ENCODE results near the gene CLDN9. TPM values are rescaled to one million over a fixed set of nuclear protein-coding genes. Genes with fewer than 3 reads are reported as not detected.

The CLDN9 gene
- total and polyA plus RNA-seq, 2 experiments from 2014 or later = 3.5 to 8.9 TPM

GRCh38 chr16:3007059-3007956, 5.4 kb upstream of the CLDN9 start:
- no peaks in the 10 kb centered on the region for H3K79me2 ChIP-seq
- WGBS (ENCODE audit: low lambda C conversion rate, missing lambda C conversion rate) = 39% methylated on average over 13 of the region's 13 CpGs
- H3K4me2 ChIP-seq = peak overlapping the region; percentile 83
- H3K27me3 ChIP-seq = no peaks in the 10 kb centered on the region
- H3K9me3 ChIP-seq (ENCODE audit: low read depth) = no peaks in the 10 kb centered on the region
- H3K4me1 ChIP-seq (ENCODE audit: insufficient read depth) = peaks cover 54% of the 10 kb centered on the region
- no peaks in the 10 kb centered on the region for H3K9me2 ChIP-seq (replicated peaks; ENCODE audit: insufficient read depth)
- H4K20me1 ChIP-seq (ENCODE audit: insufficient read depth, poor library complexity, severe bottlenecking) = no peaks in the 10 kb centered on the region
- H3K27ac ChIP-seq = peak overlapping the region; percentile 97
- DNase-seq (ENCODE audit: low spot score) = peak; percentile 73
- H2AFZ ChIP-seq = no peak overlapping the region
- no peak for TF ChIP-seq EZH2 (IDR thresholded peaks at IDR 0.05; ENCODE audit: borderline replicate concordance)
- TF ChIP-seq CTCF (IDR thresholded peaks at IDR 0.05; ENCODE audit: poor library complexity) = no peak
- H3K4me3 ChIP-seq = no peak overlapping the region
- no peaks in the 10 kb centered on the region for H3K36me3 ChIP-seq (replicated peaks; ENCODE audit: insufficient read depth, low read depth)

- 27% methylated on average over 17 of the region's 17 CpGs for WGBS (ENCODE audit: low lambda C conversion rate, missing lambda C conversion rate)
- H3K4me3 ChIP-seq = no peak overlapping the region
- no peaks in the 10 kb centered on the region for H3K9me2 ChIP-seq (replicated peaks; ENCODE audit: insufficient read depth)
- H3K36me3 ChIP-seq (replicated peaks; ENCODE audit: insufficient read depth, low read depth) = no peaks in the 10 kb centered on the region
- peaks cover 2% of the 10 kb centered on the region for H3K27me3 ChIP-seq
- peaks cover 61% of the 10 kb centered on the region for H3K4me1 ChIP-seq (ENCODE audit: insufficient read depth)
- H3K27ac ChIP-seq = peak overlapping the region; percentile 97
- H3K79me2 ChIP-seq = no peaks in the 10 kb centered on the region
- DNase-seq (ENCODE audit: low spot score) = peak; percentile 76
- no peaks in the 10 kb centered on the region for H3K9me3 ChIP-seq (ENCODE audit: low read depth)
- no peaks in the 10 kb centered on the region for H4K20me1 ChIP-seq (ENCODE audit: insufficient read depth, poor library complexity, severe bottlenecking)
- H3K4me2 ChIP-seq = peak overlapping the region; percentile 83
- no peak for TF ChIP-seq EZH2phosphoT487 (IDR thresholded peaks at IDR 0.05; ENCODE audit: low read depth, severe bottlenecking, unreplicated experiment)
- no peak for TF ChIP-seq CTCF (IDR thresholded peaks at IDR 0.05; ENCODE audit: poor library complexity)
- TF ChIP-seq EZH2 (IDR thresholded peaks at IDR 0.05; ENCODE audit: borderline replicate concordance) = no peak
- no peak overlapping the region for H2AFZ ChIP-seq
Observed at GRCh38 chr16:3007957-3008689, 4.6 kb upstream of the CLDN9 start.

DNA sequence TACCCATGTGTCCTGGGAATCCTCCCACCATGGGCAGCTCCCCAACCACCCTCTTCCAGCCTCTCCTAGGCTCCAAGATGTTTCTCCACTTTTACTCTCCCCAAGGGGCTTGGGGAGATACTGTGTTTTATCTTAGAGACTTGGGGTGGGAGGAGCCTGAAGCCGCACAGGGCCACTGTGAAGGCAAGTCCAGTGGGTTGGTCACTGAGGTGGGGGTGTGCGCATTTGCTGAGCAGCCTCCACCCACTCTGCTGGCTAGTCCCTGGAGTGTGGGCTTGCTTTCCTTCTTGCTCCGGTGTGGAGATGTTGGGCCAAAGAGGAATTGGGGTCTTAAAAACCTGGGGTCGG, 4.1 kb upstream of the CLDN9 start:
- peak overlapping the region; percentile 83 for H3K4me2 ChIP-seq
- no peaks in the 10 kb centered on the region for H3K9me3 ChIP-seq (ENCODE audit: low read depth)
- peaks cover 62% of the 10 kb centered on the region for H3K4me1 ChIP-seq (ENCODE audit: insufficient read depth)
- H3K36me3 ChIP-seq (replicated peaks; ENCODE audit: insufficient read depth, low read depth) = no peaks in the 10 kb centered on the region
- TF ChIP-seq EZH2 (IDR thresholded peaks at IDR 0.05; ENCODE audit: borderline replicate concordance) (no peak), EZH2phosphoT487 (IDR thresholded peaks at IDR 0.05; ENCODE audit: low read depth, severe bottlenecking, unreplicated experiment) (no peak), CTCF (IDR thresholded peaks at IDR 0.05; ENCODE audit: poor library complexity) (no peak)
- peak overlapping the region; percentile 97 for H3K27ac ChIP-seq
- H3K9me2 ChIP-seq (replicated peaks; ENCODE audit: insufficient read depth) = no peaks in the 10 kb centered on the region
- H3K27me3 ChIP-seq = peaks cover 3% of the 10 kb centered on the region
- H3K4me3 ChIP-seq = no peak overlapping the region
- WGBS (ENCODE audit: low lambda C conversion rate, missing lambda C conversion rate) = 34% methylated on average over 4 of the region's 4 CpGs
- DNase-seq (ENCODE audit: low spot score) = no peak
- no peaks in the 10 kb centered on the region for H4K20me1 ChIP-seq (ENCODE audit: insufficient read depth, poor library complexity, severe bottlenecking)
- no peaks in the 10 kb centered on the region for H3K79me2 ChIP-seq
- no peak overlapping the region for H2AFZ ChIP-seq
